Measurements from ENCODE around the gene ANKRD33B. TPM values are rescaled to one million over a fixed set of nuclear protein-coding genes. Genes with fewer than 3 reads are reported as not detected.

ANKRD33B gene
- total RNA-seq, 1 donor, result 2.6 TPM

GRCh38 chr5:10576121-10576789 is 12.4 kb downstream of the ANKRD33B start:
- no peak for DNase-seq (ENCODE audit: low read depth)
- TF ChIP-seq, protein P1, sequence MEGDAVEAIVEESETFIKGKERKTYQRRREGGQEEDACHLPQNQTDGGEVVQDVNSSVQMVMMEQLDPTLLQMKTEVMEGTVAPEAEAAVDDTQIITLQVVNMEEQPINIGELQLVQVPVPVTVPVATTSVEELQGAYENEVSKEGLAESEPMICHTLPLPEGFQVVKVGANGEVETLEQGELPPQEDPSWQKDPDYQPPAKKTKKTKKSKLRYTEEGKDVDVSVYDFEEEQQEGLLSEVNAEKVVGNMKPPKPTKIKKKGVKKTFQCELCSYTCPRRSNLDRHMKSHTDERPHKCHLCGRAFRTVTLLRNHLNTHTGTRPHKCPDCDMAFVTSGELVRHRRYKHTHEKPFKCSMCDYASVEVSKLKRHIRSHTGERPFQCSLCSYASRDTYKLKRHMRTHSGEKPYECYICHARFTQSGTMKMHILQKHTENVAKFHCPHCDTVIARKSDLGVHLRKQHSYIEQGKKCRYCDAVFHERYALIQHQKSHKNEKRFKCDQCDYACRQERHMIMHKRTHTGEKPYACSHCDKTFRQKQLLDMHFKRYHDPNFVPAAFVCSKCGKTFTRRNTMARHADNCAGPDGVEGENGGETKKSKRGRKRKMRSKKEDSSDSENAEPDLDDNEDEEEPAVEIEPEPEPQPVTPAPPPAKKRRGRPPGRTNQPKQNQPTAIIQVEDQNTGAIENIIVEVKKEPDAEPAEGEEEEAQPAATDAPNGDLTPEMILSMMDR (IDR thresholded peaks at IDR 0.05; ENCODE audit: insufficient read depth, low read depth, low read length), result peak; percentile 8
- no peak overlapping the region for H3K4me3 ChIP-seq (ENCODE audit: low read depth, low read length)

- no peak overlapping the region for H3K4me3 ChIP-seq (ENCODE audit: low read depth, low read length)
- DNase-seq (ENCODE audit: low read depth), result no peak
- TF ChIP-seq, protein P1 (IDR thresholded peaks at IDR 0.05; ENCODE audit: insufficient read depth, low read depth, low read length), result no peak
Observed at GRCh38 chr5:10576790-10577189, 12.9 kb downstream of the ANKRD33B start.

GRCh38 chr5:10577371-10578292 is 13.8 kb downstream of the ANKRD33B start:
- TF ChIP-seq, protein P1 (IDR thresholded peaks at IDR 0.05; ENCODE audit: insufficient read depth, low read depth, low read length), result no peak
- H3K4me3 ChIP-seq (ENCODE audit: low read depth, low read length), result no peak overlapping the region
- DNase-seq (ENCODE audit: low read depth), result no peak

DNA sequence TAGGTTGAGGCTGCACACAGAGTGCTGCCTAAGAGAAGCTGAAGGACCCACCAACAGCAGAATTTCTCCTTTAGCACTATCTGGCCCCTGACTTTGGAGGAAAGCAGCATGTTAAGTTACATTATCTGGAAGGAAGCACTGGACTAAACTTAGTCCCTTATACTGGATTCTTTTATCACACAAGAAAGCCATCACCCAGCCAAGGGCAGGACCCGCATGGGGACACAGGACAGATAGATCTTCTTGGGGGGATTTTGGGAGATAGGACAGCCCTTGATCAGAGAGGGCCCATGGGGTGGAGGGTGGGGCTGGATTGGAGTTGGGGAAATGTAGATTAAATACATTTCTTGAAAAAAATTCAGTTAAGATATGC is 14.4 kb downstream of the ANKRD33B start:
- H3K4me3 ChIP-seq (ENCODE audit: low read depth, low read length), result no peak overlapping the region
- DNase-seq (ENCODE audit: low read depth), result no peak
- TF ChIP-seq, protein P1 (IDR thresholded peaks at IDR 0.05; ENCODE audit: insufficient read depth, low read depth, low read length), result no peak

DNA sequence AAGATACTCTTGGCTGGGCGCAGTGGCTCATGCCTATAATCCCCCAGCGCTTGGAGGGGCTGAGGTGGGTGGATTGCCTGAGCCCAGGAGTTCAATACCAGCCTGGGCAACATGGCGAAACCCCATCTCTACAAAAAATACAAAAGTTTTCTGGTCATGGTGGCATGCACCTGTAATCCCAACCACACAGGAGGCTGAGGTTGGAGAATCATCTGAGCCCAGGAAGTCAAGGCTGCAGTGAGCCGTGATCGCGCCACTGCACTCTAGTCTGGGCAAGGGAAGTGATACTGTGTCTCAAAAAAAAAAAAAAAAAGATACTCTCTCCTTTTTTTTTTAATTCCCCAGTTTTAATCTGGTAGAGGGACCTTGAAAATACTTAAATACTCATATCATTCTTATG is 15.0 kb downstream of the ANKRD33B start:
- TF ChIP-seq, protein P1 (IDR thresholded peaks at IDR 0.05; ENCODE audit: insufficient read depth, low read depth, low read length), result no peak
- no peak for DNase-seq (ENCODE audit: low read depth)
- H3K4me3 ChIP-seq (ENCODE audit: low read depth, low read length), result no peak overlapping the region

DNA sequence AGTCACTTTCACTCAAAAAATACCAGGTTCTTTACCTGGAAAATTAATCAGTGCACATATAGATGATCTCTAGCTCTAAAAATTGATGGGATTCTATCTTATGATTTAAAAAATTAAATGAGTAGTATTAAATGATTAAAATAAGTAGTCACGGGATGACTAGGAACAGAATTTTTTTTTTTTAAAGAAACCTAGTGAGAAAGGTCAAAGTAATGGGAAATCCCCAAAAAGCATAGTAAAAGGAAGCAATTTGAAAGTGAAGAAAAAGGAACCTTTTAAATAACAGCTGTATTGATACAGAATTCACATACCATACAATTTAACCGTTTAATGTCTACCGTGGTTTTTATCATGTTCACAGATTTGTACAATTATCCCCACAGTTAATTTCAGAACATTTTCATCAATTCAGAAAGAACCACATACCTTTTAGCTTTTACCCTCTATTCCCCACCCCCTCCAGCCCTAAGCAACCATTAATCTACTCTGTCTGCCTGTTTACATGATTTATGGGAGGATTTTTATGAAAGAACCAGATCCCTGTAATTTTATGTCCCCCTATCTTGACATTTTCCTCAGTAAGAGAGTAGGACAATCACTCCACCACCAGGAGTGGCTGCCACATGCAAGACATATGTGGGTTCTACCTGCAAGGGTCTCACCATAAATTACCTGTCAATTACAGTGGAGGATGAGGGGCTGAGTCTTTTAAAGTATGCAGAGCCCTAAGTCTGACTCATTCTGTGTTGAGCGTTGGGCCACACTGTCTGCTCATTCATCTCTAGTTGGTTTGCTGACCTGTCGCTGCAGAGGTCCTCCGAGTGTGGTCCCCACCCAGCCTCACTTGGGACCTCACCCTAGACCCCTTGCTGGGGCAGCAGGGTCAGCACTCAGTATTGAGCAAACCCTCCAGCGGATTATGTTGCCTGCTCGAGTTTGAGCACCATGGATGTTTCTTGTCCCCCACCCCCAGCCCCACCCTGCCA is 16.0 kb downstream of the ANKRD33B start:
- TF ChIP-seq, protein P1 (IDR thresholded peaks at IDR 0.05; ENCODE audit: insufficient read depth, low read depth, low read length), result no peak
- H3K4me3 ChIP-seq (ENCODE audit: low read depth, low read length), result no peak overlapping the region
- DNase-seq (ENCODE audit: low read depth), result no peak

Measured in fibroblast of villous mesenchyme (primary cell).